H1 (cell line): ENCODE results near the gene CAB39L. TPM values are rescaled to one million over a fixed set of nuclear protein-coding genes. Genes with fewer than 3 reads are reported as not detected.

Source experiments
- CTCF ChIA-PET: fragments of 300-600 bp; sonication (Branson Sonifier 250); formaldehyde crosslinking; loops from one replicate; lab custom pipeline; 2021; ENCODE audit not compliant: partially characterized antibody; lab: Charles Lee
- POLR2A ChIA-PET: fragments of 300-600 bp; sonication (Branson Sonifier 250); formaldehyde crosslinking; loops from one replicate; lab custom pipeline; 2021; ENCODE audit warnings: inconsistent platforms; ENCODE audit not compliant: partially characterized antibody; lab: Charles Lee
- DNase-seq, 2 experiments: peaks; one replicate each; pipeline versions ENCODE4 v3.0.0 to v3.0.0-alpha.2; 2010 to 2022; ENCODE audit warnings: low spot score in 2 of 2, low read depth in 1 of 2, mixed read lengths in 1 of 2
- FAIRE-seq: peaks from 2 replicates; lab custom pipeline; 2011; peaks lifted over from hg19 to GRCh38; lab: Jason Lieb, UNC
- H2AFZ ChIP-seq: 2 replicates; pipeline ENCODE4 v1.8.1; 2012; ENCODE audit warnings: low read length, inconsistent platforms
- H2AK5ac ChIP-seq: 2 replicates; pipeline ENCODE4 v1.6.1; 2013; ENCODE audit warnings: low read depth, low read length
- H2BK120ac ChIP-seq: replicated peaks from 2 replicates; pipeline ENCODE3; 2013; ENCODE audit warnings: low read depth, low read length, inconsistent platforms
- H2BK12ac ChIP-seq: 2 replicates; pipeline ENCODE4 v1.6.1; 2013; ENCODE audit warnings: low read depth, low read length
- H2BK15ac ChIP-seq: 2 replicates; pipeline ENCODE4 v1.6.1; 2013; ENCODE audit warnings: low read length
- H2BK20ac ChIP-seq: 2 replicates; pipeline ENCODE4 v1.6.1; 2013; ENCODE audit warnings: low read length
- H2BK5ac ChIP-seq: 2 replicates; pipeline ENCODE4 v1.6.1; 2013; ENCODE audit warnings: low read depth, low read length
- H3K14ac ChIP-seq: 2 replicates; pipeline ENCODE4 v1.6.1; 2013; ENCODE audit warnings: inconsistent platforms; ENCODE audit not compliant: insufficient read length
- H3K18ac ChIP-seq: 2 replicates; pipeline ENCODE4 v1.6.1; 2013; ENCODE audit warnings: low read length; ENCODE audit errors: extremely low read depth
- H3K23ac ChIP-seq: 2 replicates; pipeline ENCODE4 v1.6.1; 2013; ENCODE audit warnings: inconsistent platforms; ENCODE audit not compliant: insufficient read length
- H3K23me2 ChIP-seq: 2 replicates; pipeline ENCODE4 v1.6.1; 2013; ENCODE audit warnings: low read depth, low read length
- H3K27ac ChIP-seq: 2 replicates; pipeline ENCODE4 v1.6.1; 2011; ENCODE audit warnings: low read depth, low read length, inconsistent platforms
- H3K27me3 ChIP-seq, 4 experiments: replicated peaks in 1 of 4; 1 replicate in 1 of 4; 2 replicates in 3 of 4; pipeline versions ENCODE4 v1.6.1 to v1.8.1; 2011 to 2013; ENCODE audit warnings: low read length in 3 of 4, mild to moderate bottlenecking in 3 of 4, inconsistent platforms in 2 of 4, mixed read lengths in 2 of 4, moderate library complexity in 1 of 4; ENCODE audit not compliant: control insufficient read depth in 3 of 4, insufficient read depth in 3 of 4; ENCODE audit errors: extremely low read depth in 1 of 4
- H3K36me3 ChIP-seq, 4 experiments: 2 replicates each; pipeline versions ENCODE4 v1.6.1 to v1.8.1; 2011 to 2013; ENCODE audit warnings: mild to moderate bottlenecking in 4 of 4, low read length in 3 of 4, moderate library complexity in 2 of 4, control low read depth in 1 of 4, inconsistent platforms in 1 of 4; ENCODE audit not compliant: insufficient read depth in 4 of 4, control insufficient read depth in 2 of 4
- H3K4ac ChIP-seq: replicated peaks from 2 replicates; pipeline ENCODE3; 2013; ENCODE audit warnings: low read length, low read depth, mixed read lengths, inconsistent platforms; ENCODE audit not compliant: insufficient read length
- H3K4me1 ChIP-seq, 4 experiments: replicated peaks in 1 of 4; 1 replicate in 1 of 4; 2 replicates in 3 of 4; pipeline versions ENCODE4 v1.6.1 to v1.8.1; 2011 to 2013; ENCODE audit warnings: low read length in 3 of 4, inconsistent platforms in 2 of 4, mixed read lengths in 1 of 4; ENCODE audit not compliant: insufficient read depth in 4 of 4, control insufficient read depth in 3 of 4
- H3K4me2 ChIP-seq, 2 experiments: 2 replicates each; pipeline versions ENCODE4 v1.6.1 to v1.8.1; 2011 to 2013; ENCODE audit warnings: low read depth in 2 of 2, low read length in 2 of 2, control low read depth in 1 of 2, inconsistent platforms in 1 of 2, mild to moderate bottlenecking in 1 of 2; ENCODE audit not compliant: insufficient read depth in 1 of 2
- H3K4me3 ChIP-seq, 4 experiments: fragments of 200-600, 300-600 bp in 1 of 4; sonication (generic), shearing (Covaris generic), sonication (Bioruptor Twin) in 1 of 4; 2 replicates each; pipeline versions ENCODE4 v1.5.1 to v1.8.1; 2011 to 2016; ENCODE audit warnings: low read length in 4 of 4, low read depth in 3 of 4, control low read depth in 2 of 4, inconsistent platforms in 2 of 4, mild to moderate bottlenecking in 2 of 4, mixed read lengths in 1 of 4, moderate library complexity in 1 of 4; ENCODE audit not compliant: insufficient read depth in 2 of 4; ENCODE audit errors: extremely low read depth in 1 of 4
- H3K56ac ChIP-seq: replicated peaks from 2 replicates; pipeline ENCODE3; 2013; ENCODE audit warnings: low read depth, mild to moderate bottlenecking, mixed read lengths, low read length, inconsistent platforms; ENCODE audit not compliant: insufficient read length
- H3K79me1 ChIP-seq: 2 replicates; pipeline ENCODE4 v1.6.1; 2013; ENCODE audit warnings: low read depth, low read length, control low read depth
- H3K79me2 ChIP-seq, 2 experiments: 2 replicates each; pipeline versions ENCODE4 v1.6.1 to v1.8.1; 2012 to 2013; ENCODE audit warnings: low read length in 2 of 2, mild to moderate bottlenecking in 2 of 2, inconsistent platforms in 1 of 2; ENCODE audit not compliant: insufficient read depth in 2 of 2, control insufficient read depth in 1 of 2
- H3K9ac ChIP-seq, 4 experiments: replicated peaks in 1 of 4; 1 replicate in 1 of 4; 2 replicates in 3 of 4; pipeline versions ENCODE4 v1.6.1 to v1.8.1; 2011 to 2013; ENCODE audit warnings: low read depth in 3 of 4, low read length in 3 of 4, control low read depth in 2 of 4, mild to moderate bottlenecking in 2 of 4, moderate library complexity in 2 of 4, inconsistent platforms in 1 of 4; ENCODE audit errors: extremely low read depth in 1 of 4
- H3K9me3 ChIP-seq, 2 experiments: 2 replicates each; pipeline versions ENCODE4 v1.6.1 to v1.8.1; 2012 to 2013; ENCODE audit warnings: mild to moderate bottlenecking in 2 of 2, moderate library complexity in 2 of 2, control low read depth in 1 of 2, inconsistent platforms in 1 of 2, low read depth in 1 of 2, low read length in 1 of 2, mixed read lengths in 1 of 2; ENCODE audit not compliant: insufficient read depth in 2 of 2
- H4K20me1 ChIP-seq, 2 experiments: replicated peaks in 1 of 2; 2 replicates each; pipeline versions ENCODE3 to v1.8.1; 2011 to 2013; ENCODE audit warnings: inconsistent platforms in 2 of 2, low read length in 2 of 2, mild to moderate bottlenecking in 1 of 2; ENCODE audit not compliant: insufficient read depth in 2 of 2, control insufficient read depth in 1 of 2
- H4K5ac ChIP-seq: 2 replicates; pipeline ENCODE4 v1.6.1; 2013; ENCODE audit warnings: low read length, low read depth, mixed read lengths, inconsistent platforms; ENCODE audit not compliant: insufficient read length
- H4K8ac ChIP-seq: 2 replicates; pipeline ENCODE4 v1.8.0; 2013; ENCODE audit warnings: mild to moderate bottlenecking, moderate library complexity, low read length, inconsistent platforms; ENCODE audit not compliant: insufficient read depth; ENCODE audit errors: extremely low read depth
- H4K91ac ChIP-seq: replicated peaks from 2 replicates; pipeline ENCODE3; 2013; ENCODE audit warnings: low read length, mixed read lengths, inconsistent platforms; ENCODE audit not compliant: insufficient read length
- BACH1 ChIP-seq: IDR thresholded peaks from 2 replicates; pipeline ENCODE4 v1.6.1; 2012; ENCODE audit warnings: low read length, improper control_type of control experiment
- CEBPB ChIP-seq: IDR thresholded peaks from 2 replicates; pipeline ENCODE4 v1.6.1; 2012; ENCODE audit warnings: low read depth, low read length
- CHD1 ChIP-seq: IDR thresholded peaks from 2 replicates; pipeline ENCODE4 v1.6.1; 2012; ENCODE audit warnings: low read depth, low read length, improper control_type of control experiment
- HDAC2 ChIP-seq, 2 experiments: fragments of 300-600 bp in 1 of 2; sonication (generic) in 1 of 2; IDR thresholded peaks; 2 replicates each; pipeline ENCODE4 v1.6.1; 2011 to 2012; ENCODE audit warnings: low read depth in 2 of 2, low read length in 2 of 2, mild to moderate bottlenecking in 2 of 2, moderate library complexity in 2 of 2, borderline replicate concordance in 1 of 2, inconsistent platforms in 1 of 2
- JUND ChIP-seq: IDR thresholded peaks from 2 replicates; pipeline ENCODE4 v1.6.1; 2011; ENCODE audit warnings: mild to moderate bottlenecking, improper control_type of control experiment, low read length
- KDM1A ChIP-seq: fragments of 200-600, 300-600 bp; sonication (generic); IDR thresholded peaks from 2 replicates; pipeline ENCODE4 v1.7.1; 2016; ENCODE audit warnings: mild to moderate bottlenecking, low read length, borderline replicate concordance
- KDM4A ChIP-seq: IDR thresholded peaks from one replicate; pipeline ENCODE4 v1.7.1; 2012; ENCODE audit warnings: low read depth, mild to moderate bottlenecking, moderate library complexity, low read length, inconsistent platforms; ENCODE audit not compliant: severe bottlenecking
- MAX ChIP-seq: IDR thresholded peaks from 2 replicates; pipeline ENCODE4 v1.6.1; 2012; ENCODE audit warnings: inconsistent platforms
- POLR2A ChIP-seq, 2 experiments: IDR thresholded peaks; 1 replicate in 1 of 2; 2 replicates in 1 of 2; pipeline ENCODE4 v1.6.1; 2011; ENCODE audit warnings: low read depth in 2 of 2, low read length in 2 of 2, mild to moderate bottlenecking in 2 of 2; ENCODE audit errors: control extremely low read depth in 1 of 2
- POU5F1 ChIP-seq: IDR thresholded peaks from 2 replicates; pipeline ENCODE4 v1.6.1; 2011; ENCODE audit warnings: low read depth, mild to moderate bottlenecking, low read length, moderate library complexity
- RBBP5 ChIP-seq: IDR thresholded peaks from 2 replicates; pipeline ENCODE4 v1.7.1; 2012; ENCODE audit warnings: low read depth, mild to moderate bottlenecking, inconsistent platforms, low read length, moderate library complexity, borderline replicate concordance
- SIX5 ChIP-seq: IDR thresholded peaks from 2 replicates; pipeline ENCODE4 v1.6.1; 2011; ENCODE audit warnings: mild to moderate bottlenecking, low read depth, low read length
- SRF ChIP-seq: IDR thresholded peaks from 2 replicates; pipeline ENCODE4 v1.6.1; 2011; ENCODE audit warnings: mild to moderate bottlenecking, low read depth, low read length, moderate library complexity
- TAF1 ChIP-seq: IDR thresholded peaks from 2 replicates; pipeline ENCODE4 v1.6.1; 2011; ENCODE audit warnings: mild to moderate bottlenecking, low read depth, low read length
- TEAD4 ChIP-seq: IDR thresholded peaks from 2 replicates; pipeline ENCODE4 v1.6.1; 2012; ENCODE audit warnings: low read depth, low read length, inconsistent platforms, mixed read lengths
- ZNF274 ChIP-seq: IDR thresholded peaks from 2 replicates; pipeline ENCODE4 v1.7.0; 2012; ENCODE audit warnings: low read length, borderline replicate concordance; ENCODE audit errors: extremely low read depth
- WGBS, 2 experiments: shearing (Covaris generic) in 1 of 2; methylation state at CpG; one replicate each; pipeline versions ENCODE4 v1.1.6 to v1.1.7; 2013 to 2015; ENCODE audit warnings: low lambda C conversion rate in 2 of 2, mixed read lengths in 2 of 2, inconsistent platforms in 1 of 2, low coverage in 1 of 2, missing lambda C conversion rate in 1 of 2; ENCODE audit not compliant: insufficient replicate concordance in 2 of 2, insufficient coverage in 1 of 2, insufficient read length in 1 of 2; ENCODE audit errors: extremely low coverage in 1 of 2, missing lambda C conversion rate in 1 of 2; 5-methylcytosine and 5-hydroxymethylcytosine counted together
- polyA plus RNA-seq, 7 experiments: library from polyadenylated mRNA; depleted of rRNA in 3 of 7; stranded (reverse) in 5 of 7; unstranded in 2 of 7; fragments of >200 nt in 5 of 7; fragments of 200-250 nt in 2 of 7; gene quantifications; 1 replicate in 5 of 7; 2 replicates in 1 of 7; 4 replicates in 1 of 7; pipeline versions ENCODE4 v1.2.1 to v1.2.3, GENCODE V29; 2011 to 2013; ENCODE audit warnings: missing spikeins in 2 of 7, mixed read lengths in 2 of 7
- total RNA-seq: library from RNA; stranded (reverse); fragmentation: NEBNext Ultra II Directional; extraction: Animal tissue kit (Norgen Biotek cat#: 25700); gene quantifications from 2 replicates; pipeline ENCODE4 v1.2.1, GENCODE V29; 2021

CAB39L gene
- total and polyA plus RNA-seq, 2 of the 8 experiments (the other 6 are each of a cell fraction or from before 2014, with no cell fraction given), result 2.5 to 4.8 TPM

DNA sequence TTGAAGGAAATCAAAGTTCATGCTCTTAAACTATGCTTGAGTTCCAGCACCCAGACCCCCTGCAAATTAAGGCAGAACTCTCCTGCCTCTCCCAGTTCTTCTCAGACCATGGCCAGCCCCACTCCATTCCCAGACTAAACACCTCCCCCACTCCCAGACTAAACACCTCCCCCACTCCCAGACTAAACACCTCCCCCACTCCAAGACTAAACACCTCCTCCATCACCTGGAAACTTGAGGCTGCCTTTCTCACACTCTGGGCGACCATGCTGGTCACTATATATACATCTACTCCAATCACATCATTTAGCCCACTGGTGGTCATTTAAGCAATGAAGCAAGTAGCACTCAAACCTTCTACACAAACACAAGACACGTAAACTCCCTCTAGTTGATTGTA is 57.2 kb downstream of the CAB39L start:
- POLR2A ChIA-PET, result interaction anchor here (1.4 kb wide), 1 partner anchor 58 kb away, joined by 3 read pairs; no protein-coding TSS in a partner anchor
- Histone ChIP-seq H4K91ac (no peak overlapping the region), H3K9me3 (no peaks in the 10 kb centered on the region)
- no peak for TF ChIP-seq ZNF274
- no peak for TF ChIP-seq JUND
- no peak for TF ChIP-seq SRF
- no peak for TF ChIP-seq MAX
- no peak for TF ChIP-seq RBBP5
- TF ChIP-seq HDAC2 (IDR thresholded peaks at IDR 0.05; ENCODE audit: borderline replicate concordance in 1 of 2, low read depth in 2 of 2, low read length in 2 of 2), result no peak
- TF ChIP-seq KDM4A, result no peak
- no peak for TF ChIP-seq TEAD4
- no peak for TF ChIP-seq KDM1A
- TF ChIP-seq POU5F1, result no peak
- TF ChIP-seq CEBPB, result no peak
- TF ChIP-seq CHD1, result no peak
- TF ChIP-seq POLR2A (IDR thresholded peaks at IDR 0.05; ENCODE audit: control extremely low read depth in 1 of 2, low read depth in 2 of 2, low read length in 2 of 2), result no peak
- no peak for TF ChIP-seq SIX5
- TF ChIP-seq TAF1, result no peak
- TF ChIP-seq BACH1, result no peak

More for the DNA sequence above, 57.2 kb downstream of the CAB39L start:
- CTCF ChIA-PET, result no interaction called here
- 78% methylated on average over 2 of the region's 2 CpGs; no CpG with 5 or more reads in 1 of the 2 experiments for WGBS, 2 experiments
- FAIRE-seq, result no peak
- no peak overlapping the region for H3K23ac ChIP-seq
- no peak overlapping the region for H3K18ac ChIP-seq
- H3K4me2 ChIP-seq, result no peak overlapping the region
- no peaks in the 10 kb centered on the region for H3K79me2 ChIP-seq
- no peaks in the 10 kb centered on the region for H3K4me1 ChIP-seq
- no peak overlapping the region for H3K9ac ChIP-seq
- H3K4me3 ChIP-seq, result no peak overlapping the region
- H4K20me1 ChIP-seq, result no peaks in the 10 kb centered on the region
- H4K8ac ChIP-seq, result no peak overlapping the region
- no peak overlapping the region for H2AK5ac ChIP-seq
- peaks cover 0 to 2% (median 0%) of the 10 kb centered on the region in 4 experiments; a peak in 1 of 7 replicates for H3K27me3 ChIP-seq
- no peak overlapping the region for H2BK20ac ChIP-seq
- no peak overlapping the region for H3K14ac ChIP-seq
- H3K36me3 ChIP-seq, result no peaks in the 10 kb centered on the region
- no peaks in the 10 kb centered on the region for H3K23me2 ChIP-seq
- H2BK5ac ChIP-seq, result no peak overlapping the region
- no peak overlapping the region for H3K56ac ChIP-seq
- no peak overlapping the region for H3K4ac ChIP-seq
- H2AFZ ChIP-seq, result no peak overlapping the region
- DNase-seq, result no peak
- H2BK12ac ChIP-seq, result no peak overlapping the region
- no peak overlapping the region for H4K5ac ChIP-seq
- H2BK15ac ChIP-seq, result no peak overlapping the region
- no peak overlapping the region for H3K27ac ChIP-seq
- no peak overlapping the region for H2BK120ac ChIP-seq
- H3K79me1 ChIP-seq, result no peaks in the 10 kb centered on the region
